HG02884 (cell line): ENCODE results near the gene SMIM5.

Source experiments
- ATAC-seq: cut with Tn5 transposase; IDR thresholded peaks from one replicate; pipeline ENCODE4 v1.9.1; 2021; ENCODE audit warnings: mild to moderate bottlenecking, moderate library complexity; ENCODE audit not compliant: unreplicated experiment

Gene SMIM5

DNA sequence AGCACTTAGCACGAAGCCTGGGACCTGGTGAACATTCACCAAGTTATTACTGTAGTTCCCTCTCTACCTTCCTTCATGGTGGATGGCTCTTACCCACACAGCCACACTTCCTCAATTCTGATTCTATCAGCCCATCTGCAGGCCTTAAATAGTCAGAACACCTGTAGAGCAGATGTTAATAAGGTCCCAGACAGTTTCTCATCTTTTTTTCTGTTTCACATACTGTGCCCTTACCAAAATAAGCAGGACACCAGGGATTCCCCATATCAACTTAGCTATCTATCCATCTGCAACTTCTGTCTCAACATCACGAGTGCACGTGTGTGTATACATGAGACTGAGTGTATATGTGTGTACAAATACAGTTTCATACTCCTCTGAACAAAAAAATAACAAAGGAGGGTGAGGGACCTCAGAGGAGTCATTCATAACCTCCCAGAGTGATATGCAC is 30.9 kb downstream of the SMIM5 start:
- ATAC-seq: peak; percentile 66

DNA sequence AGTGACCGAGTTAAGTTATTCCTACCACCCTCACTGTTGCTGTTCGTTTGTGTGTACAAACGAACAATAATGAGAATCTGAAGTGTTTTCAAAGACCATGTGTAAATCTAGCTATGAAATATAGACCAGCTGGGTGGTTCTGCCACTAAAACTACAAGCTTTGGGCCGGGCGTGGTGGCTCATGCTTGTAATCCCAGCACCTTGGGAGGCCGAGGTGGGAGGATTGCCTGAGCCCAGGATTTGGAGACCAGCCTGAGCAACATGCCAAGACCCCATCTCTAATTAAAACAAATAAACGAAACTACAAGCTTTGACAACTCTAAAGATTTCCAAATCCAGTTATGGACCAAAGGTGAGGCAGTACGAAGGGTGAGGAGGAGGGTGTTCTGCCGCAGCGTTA is 32.7 kb downstream of the SMIM5 start:
- no peak for ATAC-seq

DNA sequence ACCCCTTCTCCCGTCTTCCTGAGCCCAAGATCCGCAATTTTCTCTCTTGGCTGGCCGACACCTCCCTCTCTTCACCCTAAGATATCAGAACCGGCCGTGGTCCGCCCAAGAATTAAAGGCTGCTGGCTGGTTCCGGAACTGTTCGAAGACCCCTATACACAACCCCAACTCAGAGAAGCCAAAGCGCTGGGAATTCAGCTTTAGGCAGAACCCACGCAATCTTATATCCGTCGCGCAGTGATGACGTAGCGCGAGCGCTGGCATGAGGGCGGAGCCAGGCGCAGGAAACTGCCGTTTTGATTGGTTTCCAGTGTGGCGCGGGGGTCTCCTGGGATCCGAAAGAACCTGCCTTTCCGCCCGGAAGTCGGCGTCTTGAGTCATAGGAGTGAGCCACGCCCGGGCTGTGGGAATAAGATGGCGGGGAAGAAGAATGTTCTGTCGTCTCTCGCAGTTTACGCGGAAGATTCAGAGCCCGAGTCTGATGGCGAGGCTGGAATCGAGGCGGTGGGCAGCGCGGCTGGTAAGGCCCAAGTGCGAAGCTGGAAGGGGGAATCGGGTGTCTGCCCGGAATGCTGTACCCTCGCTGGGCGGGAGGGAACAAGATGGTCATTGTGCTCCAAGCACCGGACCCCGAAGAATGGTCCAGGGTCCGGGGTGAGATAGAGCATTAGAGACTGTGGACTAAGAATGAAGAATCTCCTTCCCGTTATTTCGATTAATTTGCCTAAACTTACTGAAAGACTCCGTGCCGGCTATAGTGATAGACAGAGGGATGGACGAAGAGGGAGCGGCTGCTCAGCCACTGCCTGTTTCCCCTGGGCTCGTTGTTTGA is 33.9 kb downstream of the SMIM5 start, which contains the start of the genes RECQL5 and SAP30BP:
Gene RECQL5, minus strand, starts transcription at position 196 of the 832 bp plus-strand sequence. CDS start 597 bp downstream, outside the sequence.
Gene SAP30BP, plus strand, starts transcription at position 380 of the 832 bp plus-strand sequence. Its CDS starts 35 bp downstream, at position 415.
- ATAC-seq: peak; percentile 66

DNA sequence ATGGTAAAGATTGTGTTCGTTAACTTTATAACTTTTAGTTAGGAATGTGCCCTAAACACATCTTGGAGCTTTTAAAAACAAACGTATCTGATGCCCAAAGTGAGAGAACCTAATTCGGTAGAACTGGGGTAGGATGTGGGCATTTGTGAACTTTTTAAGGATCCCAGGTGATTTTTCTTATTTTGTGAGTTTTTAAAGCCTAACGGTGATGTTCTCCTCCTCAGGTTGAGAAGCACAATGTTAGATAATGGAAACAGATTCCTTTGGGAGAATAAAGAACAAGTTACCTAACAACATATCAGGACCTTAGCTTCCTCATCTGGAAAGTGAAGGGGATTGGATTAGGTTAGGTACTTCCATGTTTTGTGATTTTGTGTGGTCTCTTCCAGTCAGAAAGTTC is 34.6 kb downstream of the SMIM5 start:
- no peak for ATAC-seq

DNA sequence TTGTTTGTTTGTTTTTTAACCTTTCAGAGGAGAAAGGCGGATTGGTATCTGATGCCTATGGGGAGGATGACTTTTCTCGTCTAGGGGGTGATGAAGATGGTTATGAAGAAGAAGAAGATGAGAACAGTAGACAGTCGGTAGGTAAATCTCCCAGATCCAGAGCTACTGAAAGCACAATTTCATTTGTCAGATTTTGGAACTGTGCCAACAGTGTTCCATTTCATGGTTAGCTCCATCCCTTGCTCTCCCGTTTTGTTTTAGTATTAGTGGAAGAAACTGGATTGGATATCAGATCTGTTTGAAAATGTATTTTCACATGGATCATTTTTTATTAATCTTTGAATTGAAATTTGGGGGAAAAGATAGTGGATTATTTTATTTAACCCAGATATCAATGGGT is 35.3 kb downstream of the SMIM5 start:
- no peak for ATAC-seq

DNA sequence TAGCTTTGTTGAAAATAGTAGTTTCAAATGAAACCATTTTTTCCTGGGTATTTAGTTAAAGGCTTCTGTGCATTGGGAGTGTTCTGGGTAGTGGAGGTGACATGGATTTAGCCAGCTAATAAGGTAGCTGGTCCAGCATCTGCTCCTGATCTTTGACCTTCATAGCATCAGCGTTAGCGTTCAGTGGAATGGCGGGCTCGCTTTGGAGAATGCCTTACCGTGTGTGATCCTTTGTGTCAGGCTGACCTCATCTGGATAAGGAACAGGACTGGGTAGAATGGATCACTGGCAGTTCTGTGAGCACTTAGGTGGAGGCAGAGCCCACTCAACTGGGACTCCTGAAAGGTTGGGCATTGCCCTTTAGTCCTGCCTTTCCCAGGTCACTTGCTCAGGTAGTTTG is 37.6 kb downstream of the SMIM5 start:
- ATAC-seq: no peak

DNA sequence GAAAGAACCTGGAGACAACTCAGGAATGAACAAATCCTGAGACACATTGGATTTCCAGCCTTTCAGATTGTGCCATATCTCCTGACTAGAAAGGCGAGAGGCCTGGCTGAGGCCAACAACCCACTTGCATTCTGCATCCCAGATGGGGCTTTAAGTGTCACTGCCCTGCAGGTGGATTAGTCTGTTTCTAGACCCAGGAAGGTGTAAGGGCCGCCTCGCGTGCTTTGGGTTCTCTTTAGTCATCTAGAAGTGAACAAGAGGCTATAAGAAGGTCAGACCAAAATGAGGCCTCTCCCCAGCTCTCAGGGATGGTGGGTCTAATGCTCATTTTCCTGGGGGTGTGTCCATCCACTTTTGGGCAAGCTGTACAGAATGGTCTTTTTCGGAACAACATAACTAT is 38.8 kb downstream of the SMIM5 start:
- ATAC-seq: no peak

- no peak for ATAC-seq
These were observed 40.3 kb downstream of the SMIM5 start for GRCh38 chr17:75673487-75673886.

DNA sequence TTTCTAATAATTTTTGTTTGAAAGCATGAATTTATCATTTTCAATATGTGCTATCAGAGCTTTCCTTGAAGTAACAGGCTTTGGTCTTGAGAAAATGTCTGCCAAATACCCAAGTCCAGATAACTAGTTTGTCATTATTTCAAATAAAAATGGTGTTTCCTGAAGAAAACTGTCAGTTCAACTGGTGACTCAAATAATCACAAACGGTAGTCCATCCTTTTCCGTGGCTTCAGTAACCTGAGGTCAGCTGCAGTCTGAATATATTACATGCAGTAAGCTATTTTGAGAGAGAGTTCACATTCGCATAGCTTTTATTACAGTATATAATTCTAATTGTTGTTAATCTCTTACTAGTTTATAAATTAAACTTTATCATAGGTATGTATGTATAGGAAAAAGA is 43.2 kb downstream of the SMIM5 start:
- no peak for ATAC-seq

DNA sequence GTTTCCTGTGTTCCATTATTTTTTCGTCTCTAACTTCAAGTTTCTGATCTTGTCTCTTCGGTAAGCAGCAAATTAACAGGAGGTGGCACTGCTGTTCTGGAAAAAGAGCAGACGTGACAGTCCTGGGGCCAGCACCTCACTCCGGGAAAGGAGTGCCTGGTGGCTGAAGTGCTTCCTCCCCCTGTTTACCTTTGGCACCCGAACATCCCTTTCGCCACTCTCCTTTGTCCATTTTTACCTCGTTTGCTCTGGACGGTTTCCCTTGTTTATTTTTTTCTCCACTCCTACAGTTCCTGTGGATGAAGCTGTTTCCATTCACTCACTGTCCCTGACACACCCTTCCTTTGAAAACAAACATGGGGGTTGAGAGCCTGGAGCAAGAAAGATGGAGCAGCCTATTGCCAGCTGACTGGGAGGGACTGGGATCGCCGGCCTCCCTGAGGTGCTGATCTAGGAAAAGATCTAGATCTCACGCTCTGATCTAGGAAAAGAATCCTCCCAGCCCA is 46.5 kb downstream of the SMIM5 start:
- no peak for ATAC-seq

- no peak for ATAC-seq
These were observed 47.2 kb downstream of the SMIM5 start for GRCh38 chr17:75680431-75680830.

DNA sequence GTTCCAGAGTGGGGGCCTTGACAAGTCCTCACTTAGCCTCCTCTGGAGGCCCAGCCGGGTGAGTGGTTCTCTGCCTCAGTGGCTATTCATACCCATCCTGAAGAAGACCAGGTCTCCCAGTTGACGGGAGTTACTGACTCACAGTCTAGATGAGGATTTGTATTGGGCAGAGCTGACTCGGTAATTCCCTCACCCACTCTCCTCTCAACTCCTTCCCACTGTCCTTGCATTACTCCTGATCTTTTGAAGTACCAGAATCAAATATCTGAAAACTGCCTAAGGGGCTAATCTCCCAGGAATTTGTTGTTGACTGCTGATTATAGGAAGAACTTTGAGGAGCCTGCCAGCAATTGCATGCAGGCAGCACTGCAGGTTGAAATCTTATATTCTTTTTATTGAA is 48.1 kb downstream of the SMIM5 start:
- no peak for ATAC-seq

DNA sequence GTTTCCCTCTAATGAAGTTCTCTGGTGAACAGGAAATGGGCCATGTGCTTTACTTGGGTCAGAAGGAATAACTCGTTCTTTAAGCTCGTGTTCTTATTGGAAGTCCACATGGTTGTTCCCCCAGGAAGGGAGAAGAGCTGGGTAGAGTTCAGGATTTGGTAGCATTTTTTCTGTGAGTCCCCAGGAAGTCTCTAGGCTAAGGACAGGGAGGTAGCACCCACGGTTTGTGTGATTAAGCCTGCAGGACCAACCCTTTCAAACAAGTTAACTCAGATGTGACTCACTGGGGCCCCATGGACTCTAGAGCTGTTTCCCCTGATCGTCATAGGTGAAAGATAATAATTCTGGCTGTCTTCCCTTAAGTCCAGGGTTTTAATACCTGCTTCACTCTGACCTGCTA is 50.3 kb downstream of the SMIM5 start:
- no peak for ATAC-seq

DNA sequence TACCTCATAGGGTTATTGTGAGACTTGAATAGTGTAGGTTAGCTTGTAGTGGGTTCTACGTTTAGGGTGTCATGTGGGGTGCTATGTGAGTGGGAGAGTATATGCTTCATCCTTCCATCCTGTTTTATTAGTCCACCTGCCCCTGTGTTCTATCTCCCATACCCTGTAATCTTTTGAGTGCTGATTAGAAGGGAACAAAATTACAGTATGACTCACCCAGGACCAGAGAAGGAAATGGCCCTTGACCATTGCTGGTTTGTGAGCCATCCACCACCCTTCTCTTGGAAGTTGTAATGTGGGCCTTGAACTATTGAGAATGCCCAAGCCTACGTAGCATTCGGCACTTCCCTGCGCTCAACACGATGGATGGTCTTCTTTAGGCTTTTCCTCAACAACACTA is 51.0 kb downstream of the SMIM5 start:
- no peak for ATAC-seq

DNA sequence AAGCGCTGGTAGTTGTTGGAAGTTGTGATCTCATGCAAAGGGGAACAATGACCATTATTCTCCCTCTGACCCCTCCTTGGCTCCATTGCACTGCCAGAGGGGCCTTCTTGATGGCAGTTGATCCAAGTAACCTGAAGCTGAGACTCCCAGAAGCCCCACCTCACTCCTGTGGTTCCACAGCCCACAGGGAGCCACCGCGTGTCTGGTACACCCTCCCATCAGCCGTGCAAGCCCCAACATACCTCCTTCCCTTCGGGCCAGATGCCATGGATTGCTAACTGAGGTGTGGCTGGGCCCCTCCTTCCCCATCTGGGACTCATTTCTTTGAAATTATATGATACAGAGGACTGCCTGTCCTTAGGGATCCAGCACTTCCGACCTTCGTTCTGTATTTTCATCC is 51.7 kb downstream of the SMIM5 start:
- ATAC-seq: no peak

GRCh38 chr17:75685499-75685898 is 52.3 kb downstream of the SMIM5 start:
- ATAC-seq: no peak

- ATAC-seq: no peak
These were observed 55.1 kb downstream of the SMIM5 start for GRCh38 chr17:75688209-75688825.

DNA sequence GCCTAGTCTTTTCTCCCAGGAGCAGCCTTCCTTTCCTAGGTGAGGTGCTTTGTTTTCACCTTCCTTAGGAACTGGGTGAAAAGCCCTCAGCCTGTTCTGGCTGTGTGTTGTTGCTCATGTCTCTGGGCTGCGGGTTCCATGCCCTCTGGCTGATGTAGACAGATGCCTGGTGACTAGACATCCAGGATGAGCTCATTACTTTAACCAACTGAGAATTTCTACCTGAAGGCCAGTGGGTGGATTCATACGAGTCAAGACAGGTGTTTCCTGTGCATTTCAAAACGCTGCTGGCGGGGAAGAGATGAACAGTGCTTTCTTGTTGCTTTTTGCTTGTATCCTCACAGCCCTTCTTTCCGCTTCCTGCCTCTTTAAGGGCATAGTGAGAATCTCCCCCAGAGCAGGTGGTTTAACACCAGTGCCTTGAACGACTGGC is 56.2 kb downstream of the SMIM5 start:
- no peak for ATAC-seq
